ENCODE results near the gene FBXL5.

Gene FBXL5

DNA sequence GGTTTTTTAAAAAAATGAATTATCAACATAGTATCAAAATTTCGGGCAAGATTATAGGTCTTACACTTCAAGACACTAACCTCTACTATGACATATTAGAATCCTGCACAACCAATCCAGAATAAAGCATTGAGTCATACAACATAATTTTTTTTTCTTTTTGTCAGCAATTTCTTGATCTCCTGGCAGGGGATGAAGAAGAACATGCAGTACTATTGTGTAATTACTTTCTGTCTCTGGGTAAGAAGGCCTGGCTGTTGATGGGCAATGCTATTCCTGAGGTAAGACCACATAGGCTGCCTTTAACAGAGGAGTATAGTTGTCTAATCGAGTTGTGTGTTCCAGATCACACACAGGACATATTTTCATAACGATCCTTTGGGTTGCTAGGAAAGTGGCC is 67.5 kb downstream of the FBXL5 start:
- TF ChIP-seq, protein P1, sequence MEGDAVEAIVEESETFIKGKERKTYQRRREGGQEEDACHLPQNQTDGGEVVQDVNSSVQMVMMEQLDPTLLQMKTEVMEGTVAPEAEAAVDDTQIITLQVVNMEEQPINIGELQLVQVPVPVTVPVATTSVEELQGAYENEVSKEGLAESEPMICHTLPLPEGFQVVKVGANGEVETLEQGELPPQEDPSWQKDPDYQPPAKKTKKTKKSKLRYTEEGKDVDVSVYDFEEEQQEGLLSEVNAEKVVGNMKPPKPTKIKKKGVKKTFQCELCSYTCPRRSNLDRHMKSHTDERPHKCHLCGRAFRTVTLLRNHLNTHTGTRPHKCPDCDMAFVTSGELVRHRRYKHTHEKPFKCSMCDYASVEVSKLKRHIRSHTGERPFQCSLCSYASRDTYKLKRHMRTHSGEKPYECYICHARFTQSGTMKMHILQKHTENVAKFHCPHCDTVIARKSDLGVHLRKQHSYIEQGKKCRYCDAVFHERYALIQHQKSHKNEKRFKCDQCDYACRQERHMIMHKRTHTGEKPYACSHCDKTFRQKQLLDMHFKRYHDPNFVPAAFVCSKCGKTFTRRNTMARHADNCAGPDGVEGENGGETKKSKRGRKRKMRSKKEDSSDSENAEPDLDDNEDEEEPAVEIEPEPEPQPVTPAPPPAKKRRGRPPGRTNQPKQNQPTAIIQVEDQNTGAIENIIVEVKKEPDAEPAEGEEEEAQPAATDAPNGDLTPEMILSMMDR (IDR thresholded peaks at IDR 0.05; ENCODE audit: low read depth, low read length) = no peak
- no peak for TF ChIP-seq POLR2A (IDR thresholded peaks at IDR 0.05; ENCODE audit: extremely low read depth, insufficient read length)
- TF ChIP-seq MAX (IDR thresholded peaks at IDR 0.05; ENCODE audit: low read depth, low read length) = no peak
- TF ChIP-seq MYC (IDR thresholded peaks at IDR 0.05; ENCODE audit: low read depth, low read length) = no peak
- DNase-seq (ENCODE audit: low read depth) = no peak
- no peak overlapping the region for H3K4me3 ChIP-seq (ENCODE audit: low read depth, low read length)

GRCh38 chr4:15586066-15586465 is 69.1 kb downstream of the FBXL5 start:
- TF ChIP-seq MAX (IDR thresholded peaks at IDR 0.05; ENCODE audit: low read depth, low read length) (no peak), MYC (IDR thresholded peaks at IDR 0.05; ENCODE audit: low read depth, low read length) (no peak), POLR2A (IDR thresholded peaks at IDR 0.05; ENCODE audit: extremely low read depth, insufficient read length) (no peak)
- TF ChIP-seq, protein P1 (IDR thresholded peaks at IDR 0.05; ENCODE audit: low read depth, low read length) = no peak
- DNase-seq (ENCODE audit: low read depth) = no peak

DNA sequence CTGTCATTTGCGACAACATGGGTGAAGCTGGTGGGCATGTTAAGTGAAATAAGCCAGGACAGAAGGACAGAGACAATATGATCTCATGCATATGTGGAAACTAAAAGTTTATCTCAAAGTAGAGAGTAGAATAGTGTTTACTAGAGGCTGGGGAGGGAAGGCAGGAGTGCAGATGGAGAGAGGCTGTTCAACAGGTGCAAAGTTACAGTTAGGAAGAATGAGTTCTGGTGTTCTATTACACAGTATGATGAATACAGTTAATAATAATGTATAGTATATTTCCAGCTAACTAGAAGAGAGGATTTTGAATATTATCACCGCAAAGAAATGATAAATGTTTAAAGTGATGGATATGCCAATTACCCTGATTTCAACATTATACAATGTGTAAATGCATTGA is 69.8 kb downstream of the FBXL5 start:
- TF ChIP-seq POLR2A (IDR thresholded peaks at IDR 0.05; ENCODE audit: extremely low read depth, insufficient read length) (no peak), MAX (IDR thresholded peaks at IDR 0.05; ENCODE audit: low read depth, low read length) (no peak), MYC (IDR thresholded peaks at IDR 0.05; ENCODE audit: low read depth, low read length) (no peak)
- TF ChIP-seq, protein P1 (IDR thresholded peaks at IDR 0.05; ENCODE audit: low read depth, low read length) = no peak
- no peak for DNase-seq (ENCODE audit: low read depth)
- no peak overlapping the region for H3K4me3 ChIP-seq (ENCODE audit: low read depth, low read length)

More at GRCh38 chr4:15586066-15586465, 69.1 kb downstream of the FBXL5 start:
- no peak overlapping the region for H3K4me3 ChIP-seq (ENCODE audit: low read depth, low read length)

GRCh38 chr4:15584785-15585184 is 70.4 kb downstream of the FBXL5 start:
- no peak for DNase-seq (ENCODE audit: low read depth)
- TF ChIP-seq, protein P1 (IDR thresholded peaks at IDR 0.05; ENCODE audit: low read depth, low read length) = no peak
- TF ChIP-seq MYC (IDR thresholded peaks at IDR 0.05; ENCODE audit: low read depth, low read length) (no peak), POLR2A (IDR thresholded peaks at IDR 0.05; ENCODE audit: extremely low read depth, insufficient read length) (no peak), MAX (IDR thresholded peaks at IDR 0.05; ENCODE audit: low read depth, low read length) (no peak)
- no peak overlapping the region for H3K4me3 ChIP-seq (ENCODE audit: low read depth, low read length)

GRCh38 chr4:15577508-15577907 is 77.6 kb downstream of the FBXL5 start:
- DNase-seq (ENCODE audit: low read depth) = no peak
- H3K4me3 ChIP-seq (ENCODE audit: low read depth, low read length) = no peak overlapping the region
- TF ChIP-seq POLR2A (IDR thresholded peaks at IDR 0.05; ENCODE audit: extremely low read depth, insufficient read length) (no peak), MAX (IDR thresholded peaks at IDR 0.05; ENCODE audit: low read depth, low read length) (no peak), MYC (IDR thresholded peaks at IDR 0.05; ENCODE audit: low read depth, low read length) (no peak)
- TF ChIP-seq, protein P1 (IDR thresholded peaks at IDR 0.05; ENCODE audit: low read depth, low read length) = no peak

DNA sequence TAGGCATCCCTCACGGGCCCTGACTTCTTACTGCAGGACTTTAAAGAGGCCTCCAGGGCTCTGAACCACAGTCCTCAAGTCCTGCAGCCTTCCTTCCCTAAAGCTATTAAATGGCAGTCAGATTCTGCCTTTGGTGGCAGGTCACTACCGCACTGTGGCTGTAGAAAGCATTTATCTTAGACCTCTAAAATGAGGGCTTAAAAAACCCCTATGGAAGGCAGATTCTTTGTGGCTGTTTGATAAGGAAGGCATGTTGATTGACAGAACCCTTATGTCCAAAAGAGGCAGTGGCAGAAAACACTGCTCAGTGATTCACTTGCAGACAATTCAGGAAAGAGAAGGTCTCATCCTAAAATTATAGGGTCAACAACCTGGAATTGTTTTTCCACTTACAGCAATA is 79.2 kb downstream of the FBXL5 start:
- H3K4me3 ChIP-seq (ENCODE audit: low read depth, low read length) = no peak overlapping the region
- TF ChIP-seq, protein P1 (IDR thresholded peaks at IDR 0.05; ENCODE audit: low read depth, low read length) = no peak
- TF ChIP-seq MYC (IDR thresholded peaks at IDR 0.05; ENCODE audit: low read depth, low read length) (no peak), MAX (IDR thresholded peaks at IDR 0.05; ENCODE audit: low read depth, low read length) (no peak), POLR2A (IDR thresholded peaks at IDR 0.05; ENCODE audit: extremely low read depth, insufficient read length) (no peak)
- DNase-seq (ENCODE audit: low read depth) = no peak
